Measurements from ENCODE around the gene GPR50.

Gene GPR50

GRCh38 chrX:151176231-151176750 lies at the start of gene GPR50:
GPR50 (plus strand) TSS chrX:151176584; CDS start chrX:151176722, 138 bp downstream.
- no peak for DNase-seq

- DNase-seq = no peak
Measured at GRCh38 chrX:151132531-151132930, 43.9 kb upstream of the GPR50 start.

- no peak for DNase-seq
Measured at GRCh38 chrX:151151665-151152267, 24.6 kb upstream of the GPR50 start.

- no peak for DNase-seq
Measured at GRCh38 chrX:151153086-151153485, 23.3 kb upstream of the GPR50 start.

DNA sequence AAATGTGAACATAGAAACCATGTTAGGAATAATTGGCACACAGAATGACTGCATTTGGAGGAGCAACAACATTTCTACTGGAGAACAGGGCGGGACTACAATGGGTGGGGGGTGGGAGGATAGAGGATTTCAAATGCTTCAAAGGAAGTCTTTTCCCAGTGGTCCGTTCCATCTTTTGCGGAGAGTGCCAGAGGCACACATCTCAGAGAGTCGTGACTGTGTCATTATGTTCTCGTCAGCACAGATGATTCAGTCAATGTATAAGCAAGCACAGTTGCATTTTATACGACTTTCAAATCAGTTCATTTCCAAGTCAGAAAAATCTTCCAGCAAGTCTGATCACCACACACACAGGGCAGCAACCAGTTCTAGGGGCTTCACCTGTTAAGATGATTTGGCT lies 22.7 kb upstream of the GPR50 start:
- no peak for DNase-seq

DNA sequence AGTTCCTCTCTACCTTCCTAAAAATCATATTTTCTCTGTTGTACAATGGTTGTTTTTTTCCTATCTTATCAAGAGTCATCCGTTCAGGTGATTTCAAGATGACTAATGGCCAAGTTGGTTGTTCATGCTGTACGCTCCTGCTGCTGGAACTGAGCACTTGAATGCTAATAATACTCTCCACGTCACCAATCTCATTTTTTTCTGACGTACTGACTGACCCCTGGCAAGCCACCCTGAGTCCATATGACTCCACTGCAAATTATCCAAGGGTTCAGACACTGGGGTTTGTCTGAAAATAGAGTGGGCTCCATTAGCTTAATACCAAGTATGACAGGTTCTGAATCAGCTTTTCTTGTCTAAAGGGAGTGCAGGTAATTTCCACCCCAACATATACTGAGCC lies 21.1 kb upstream of the GPR50 start:
- no peak for DNase-seq

GRCh38 chrX:151161690-151162089 lies 14.7 kb upstream of the GPR50 start:
- DNase-seq = no peak

GRCh38 chrX:151167791-151168345 lies 8.5 kb upstream of the GPR50 start:
- no peak for DNase-seq

GRCh38 chrX:151169783-151170182 lies 6.6 kb upstream of the GPR50 start:
- no peak for DNase-seq

GRCh38 chrX:151174581-151175282 lies 1.7 kb upstream of the GPR50 start:
- DNase-seq = no peak

DNA sequence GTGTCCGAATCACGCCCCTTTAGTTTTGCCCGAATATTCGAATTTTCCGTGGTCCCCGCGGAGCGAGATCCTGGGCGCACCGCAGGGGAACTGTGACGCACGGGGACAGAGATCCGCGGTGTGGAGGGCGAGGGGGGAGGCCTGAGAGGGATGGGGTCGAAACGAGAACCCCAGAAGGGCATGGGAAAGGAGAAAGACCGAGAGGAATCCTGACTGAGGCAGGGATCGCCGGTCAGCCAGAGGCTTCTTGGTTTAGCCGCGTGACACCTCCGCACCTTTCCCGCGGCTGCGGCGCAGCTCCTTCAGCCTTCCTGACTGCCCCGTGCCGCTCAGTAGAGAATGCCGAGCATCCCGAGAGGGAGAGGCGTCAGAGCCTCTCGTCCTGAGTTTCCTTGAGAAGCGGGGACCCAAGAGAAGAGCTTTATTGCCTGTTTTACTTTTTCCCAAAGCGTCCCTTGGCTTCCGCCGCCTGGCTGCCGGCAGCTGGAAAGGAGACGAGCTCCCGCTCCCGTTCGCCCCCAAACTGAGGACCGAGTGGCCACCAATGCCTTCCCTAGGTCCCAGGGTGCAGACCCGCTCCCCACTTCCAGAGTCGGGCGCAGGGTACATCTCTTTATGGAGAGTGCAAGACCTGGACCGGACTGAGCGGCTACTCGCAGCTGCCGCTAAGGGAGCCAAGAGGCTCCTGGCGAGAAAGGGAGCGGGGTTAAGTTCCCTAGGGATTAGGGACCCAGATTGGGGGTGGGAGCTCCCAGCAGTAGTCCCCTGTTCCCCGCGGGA lies 911 bp upstream of the GPR50 start:
- no peak for DNase-seq

GRCh38 chrX:151177141-151178027 lies 1.0 kb downstream of the GPR50 start:
- no peak for DNase-seq

DNA sequence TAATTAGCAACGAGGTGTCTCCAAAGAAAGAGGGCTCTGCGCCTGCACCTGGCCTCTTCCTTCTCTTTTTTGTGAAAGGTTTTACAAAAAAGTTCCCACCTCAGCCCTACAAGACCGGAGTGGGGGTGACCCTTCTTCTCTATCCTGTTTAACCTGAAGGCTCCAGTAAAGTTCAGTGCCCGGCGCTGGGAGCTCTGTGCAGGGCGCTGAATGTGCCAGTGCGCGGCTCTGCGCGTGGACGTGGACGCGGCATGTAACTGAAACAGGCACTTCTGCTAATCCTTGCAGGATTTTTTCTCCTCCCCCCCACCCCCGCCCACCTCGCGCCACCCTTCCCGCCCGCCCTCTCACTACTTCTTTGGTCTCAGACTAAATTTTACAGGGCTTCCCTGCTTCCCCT lies 2.4 kb downstream of the GPR50 start:
- DNase-seq = no peak

DNA sequence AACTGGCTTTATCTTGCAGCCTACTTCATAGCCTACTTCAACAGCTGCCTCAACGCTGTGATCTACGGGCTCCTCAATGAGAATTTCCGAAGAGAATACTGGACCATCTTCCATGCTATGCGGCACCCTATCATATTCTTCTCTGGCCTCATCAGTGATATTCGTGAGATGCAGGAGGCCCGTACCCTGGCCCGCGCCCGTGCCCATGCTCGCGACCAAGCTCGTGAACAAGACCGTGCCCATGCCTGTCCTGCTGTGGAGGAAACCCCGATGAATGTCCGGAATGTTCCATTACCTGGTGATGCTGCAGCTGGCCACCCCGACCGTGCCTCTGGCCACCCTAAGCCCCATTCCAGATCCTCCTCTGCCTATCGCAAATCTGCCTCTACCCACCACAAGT lies 4.0 kb downstream of the GPR50 start:
- no peak for DNase-seq

- no peak for DNase-seq
Measured at GRCh38 chrX:151181088-151181487, 4.7 kb downstream of the GPR50 start.

GRCh38 chrX:151183233-151183753 lies 6.9 kb downstream of the GPR50 start:
- no peak for DNase-seq

DNA sequence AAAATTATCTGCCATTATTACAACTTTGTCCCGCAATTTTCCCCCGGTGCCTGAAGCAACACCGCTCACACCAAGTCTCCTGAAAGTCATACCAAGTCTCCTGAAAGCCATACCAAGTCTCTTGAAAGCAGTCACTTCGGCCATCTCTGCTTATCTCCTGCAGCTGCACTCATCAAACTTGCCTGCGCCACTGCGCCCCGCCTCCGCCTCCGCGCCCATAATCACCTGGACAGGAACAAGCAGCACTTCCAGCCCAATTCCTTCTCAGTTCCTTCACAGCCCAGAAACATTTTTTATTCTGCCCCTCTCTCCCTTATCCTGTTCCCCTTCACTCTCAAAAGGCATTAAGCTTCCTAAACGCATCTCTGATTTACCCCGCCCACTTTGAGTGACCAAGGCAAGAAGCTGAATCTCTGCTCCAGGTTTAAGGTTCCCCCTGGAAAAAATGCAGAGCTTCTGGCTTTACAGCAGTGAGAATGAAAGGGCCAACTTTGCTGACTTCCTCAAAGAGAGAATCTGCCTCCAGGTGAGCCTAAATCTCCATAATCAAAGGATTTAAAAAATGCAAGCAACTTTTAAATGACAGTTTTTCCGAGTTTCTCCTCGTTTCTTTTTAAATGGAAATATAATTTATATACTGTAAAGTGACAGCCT lies 7.7 kb downstream of the GPR50 start:
- DNase-seq = no peak

GRCh38 chrX:151184705-151185104 lies 8.3 kb downstream of the GPR50 start:
- DNase-seq = no peak

DNA sequence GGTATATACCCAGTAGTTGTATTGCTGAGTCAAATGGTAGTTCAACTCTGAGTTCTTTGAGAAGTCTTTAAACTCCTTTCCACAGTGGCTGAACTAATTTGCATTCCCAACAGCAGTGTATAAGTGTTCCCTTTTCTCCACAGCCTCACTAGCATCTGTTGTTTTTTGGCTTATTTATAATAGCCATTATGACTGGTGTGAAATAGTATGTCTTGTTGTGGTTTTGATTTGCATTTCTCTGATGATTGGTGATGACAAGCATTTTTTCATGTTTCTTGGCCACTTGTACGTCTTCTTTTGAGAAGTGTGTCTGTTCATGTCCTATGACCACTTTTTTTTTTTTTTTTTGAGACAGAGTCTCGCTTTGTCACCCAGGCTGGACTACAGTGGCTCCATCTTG lies 30.5 kb downstream of the GPR50 start:
- no peak for DNase-seq

- DNase-seq = no peak
Measured at GRCh38 chrX:151225843-151226242, 49.5 kb downstream of the GPR50 start.

DNA sequence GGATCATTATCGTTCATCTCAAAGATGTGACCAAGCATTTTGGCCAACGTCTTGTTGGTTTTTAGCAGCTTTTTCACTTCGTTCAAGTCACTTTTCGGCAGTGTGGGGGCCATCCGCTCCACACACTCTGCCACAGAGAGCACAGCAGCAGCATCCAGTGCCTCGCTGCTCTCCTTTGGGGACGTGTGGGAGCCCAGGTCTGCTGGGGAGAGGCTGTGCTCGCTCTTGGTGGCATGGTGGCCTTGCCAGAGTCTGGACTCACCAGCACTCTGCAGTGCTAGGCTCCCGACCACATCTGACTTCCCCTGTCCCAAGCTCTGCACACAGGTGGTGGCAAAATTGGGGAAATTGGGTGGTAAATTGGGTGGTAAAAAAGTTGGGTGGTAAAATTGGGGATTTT lies 50.6 kb downstream of the GPR50 start:
- no peak for DNase-seq

DNA sequence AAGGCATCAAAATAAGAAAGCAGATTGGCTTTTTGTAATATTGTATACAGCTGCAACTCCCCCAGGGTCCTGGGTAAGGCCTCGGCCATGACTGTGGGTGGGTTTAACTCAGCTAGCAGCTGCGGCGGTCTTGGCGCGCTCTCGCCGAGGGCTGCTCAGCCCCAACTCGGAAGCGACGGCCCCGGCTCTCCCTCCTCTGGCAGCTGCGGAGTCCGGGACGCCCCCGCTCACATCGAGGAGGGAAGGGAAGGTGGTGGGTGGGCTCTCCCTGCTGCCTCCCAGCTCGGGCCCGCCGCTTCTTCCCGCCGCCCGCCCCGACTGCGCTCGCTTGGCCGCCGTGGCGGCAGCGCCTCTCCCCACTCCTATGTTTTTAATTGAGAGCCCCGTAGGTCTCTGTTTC lies 51.2 kb downstream of the GPR50 start:
- DNase-seq = no peak
